HG03354 (cell line): ENCODE data around the gene ZNF823.
"Not testable (repeated sequence)": the region's sequence is repeated elsewhere in the genome, so short reads cannot be mapped to it uniquely, and the experiment has no call there.

Experiments used
- ATAC-seq: cut with Tn5 transposase; IDR thresholded peaks from one replicate; pipeline ENCODE4 v1.9.1; 2021; ENCODE audit warnings: mild to moderate bottlenecking; ENCODE audit not compliant: unreplicated experiment, poor library complexity, severe bottlenecking

ZNF823 gene

DNA sequence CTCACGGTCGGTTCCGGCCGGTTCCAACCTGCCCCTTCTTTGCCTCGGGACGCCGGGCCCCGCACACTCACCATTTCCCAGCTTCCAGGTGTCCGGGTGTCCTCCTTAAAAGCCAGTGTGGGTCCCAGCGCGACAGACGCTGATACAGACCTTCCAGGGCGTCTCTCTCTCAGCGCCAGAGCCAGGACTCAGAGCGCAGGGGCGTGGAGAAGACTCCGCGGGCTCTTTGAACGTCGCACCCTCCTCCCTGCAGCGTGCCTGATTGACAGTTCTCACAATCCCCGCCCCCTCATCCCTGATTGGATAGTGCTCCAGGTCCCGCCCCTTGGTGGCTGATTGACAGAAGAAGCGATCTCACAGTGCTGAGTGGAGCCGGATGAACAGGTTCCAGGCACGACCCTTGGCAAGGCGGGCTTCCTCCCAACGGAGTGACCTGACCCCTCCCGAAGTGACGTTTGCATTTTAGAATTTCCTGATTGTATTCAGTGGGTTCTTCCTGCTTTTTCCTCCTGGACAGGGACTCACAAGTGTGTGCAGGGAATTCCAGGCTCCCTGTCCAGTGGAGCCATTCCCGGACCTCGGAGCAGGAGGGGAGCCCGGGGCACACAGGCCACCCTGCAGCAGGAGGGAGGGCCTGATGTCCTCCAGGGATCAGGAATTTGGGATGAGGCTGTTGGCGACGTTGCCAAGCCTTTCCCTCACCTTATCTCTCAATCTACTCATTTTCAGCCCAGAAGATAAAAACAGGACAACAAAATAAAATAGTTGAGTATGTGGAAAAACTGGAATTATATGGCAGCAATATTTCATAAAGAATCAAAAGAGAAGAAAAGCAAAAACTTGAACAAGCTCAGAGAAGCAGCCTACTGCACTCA is at the start of gene ZNF823:
Gene ZNF823, minus strand, starts transcription at position 201 of the 875 bp plus-strand sequence. Its CDS starts 127 bp downstream, at position 74.
- peak; percentile 96 for ATAC-seq

DNA sequence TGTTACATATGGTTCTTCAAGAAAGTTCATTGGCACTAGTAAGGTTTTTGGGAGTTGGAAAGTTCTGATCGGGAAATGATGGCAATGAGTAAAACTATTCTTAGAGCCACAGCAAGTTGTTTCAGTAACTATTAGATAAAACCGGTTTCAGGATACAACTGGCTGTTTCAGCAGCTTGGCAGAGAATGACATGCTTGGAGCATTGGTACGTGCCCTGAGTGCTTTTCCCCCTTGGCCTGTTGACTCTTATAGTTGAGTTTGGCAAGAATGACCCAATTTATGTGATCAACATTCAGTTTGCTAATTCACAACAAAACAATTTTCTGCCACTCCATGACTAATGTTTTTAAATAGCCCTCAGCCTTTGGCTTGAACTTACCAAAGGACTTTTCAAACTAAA is 48.8 kb upstream of the ZNF823 start:
- no peak for ATAC-seq

DNA sequence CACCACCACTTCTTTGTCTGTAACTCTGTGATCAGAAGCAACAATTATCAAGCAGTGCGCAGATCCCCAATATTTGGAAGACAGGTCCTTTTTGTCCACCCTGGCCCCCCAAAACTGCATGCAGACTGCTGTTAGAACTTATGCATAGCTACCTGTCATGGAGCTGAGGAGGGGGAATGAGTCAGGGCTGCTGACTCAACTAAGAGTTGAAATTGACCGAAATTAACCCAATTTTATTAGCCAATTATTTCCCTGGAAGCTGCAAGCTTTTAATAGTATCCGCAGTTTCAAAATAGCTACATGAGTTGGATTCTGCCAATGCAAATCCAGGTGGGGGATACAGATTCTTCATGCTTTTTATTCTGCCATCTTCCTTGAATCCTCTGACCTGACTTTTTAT is 45.6 kb upstream of the ZNF823 start:
- ATAC-seq = no peak

DNA sequence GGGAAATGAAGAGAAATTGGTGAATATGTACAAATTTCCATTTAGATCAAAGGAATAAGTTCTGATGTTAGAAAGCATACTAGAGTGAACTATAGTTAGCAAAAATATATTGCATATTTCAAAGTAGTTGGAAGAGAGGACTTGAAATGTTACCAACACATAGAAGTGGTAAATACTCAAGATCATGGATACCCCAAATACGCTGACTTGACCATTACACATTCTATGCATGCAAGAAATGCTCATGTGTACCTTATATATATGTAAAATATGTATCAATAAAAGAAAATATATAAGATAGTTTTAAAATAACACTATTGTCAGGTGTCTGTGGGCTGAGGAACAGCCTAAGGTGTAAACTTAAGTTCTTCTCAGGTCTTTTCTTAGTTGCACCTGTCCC is 45.0 kb upstream of the ZNF823 start:
- no peak for ATAC-seq

DNA sequence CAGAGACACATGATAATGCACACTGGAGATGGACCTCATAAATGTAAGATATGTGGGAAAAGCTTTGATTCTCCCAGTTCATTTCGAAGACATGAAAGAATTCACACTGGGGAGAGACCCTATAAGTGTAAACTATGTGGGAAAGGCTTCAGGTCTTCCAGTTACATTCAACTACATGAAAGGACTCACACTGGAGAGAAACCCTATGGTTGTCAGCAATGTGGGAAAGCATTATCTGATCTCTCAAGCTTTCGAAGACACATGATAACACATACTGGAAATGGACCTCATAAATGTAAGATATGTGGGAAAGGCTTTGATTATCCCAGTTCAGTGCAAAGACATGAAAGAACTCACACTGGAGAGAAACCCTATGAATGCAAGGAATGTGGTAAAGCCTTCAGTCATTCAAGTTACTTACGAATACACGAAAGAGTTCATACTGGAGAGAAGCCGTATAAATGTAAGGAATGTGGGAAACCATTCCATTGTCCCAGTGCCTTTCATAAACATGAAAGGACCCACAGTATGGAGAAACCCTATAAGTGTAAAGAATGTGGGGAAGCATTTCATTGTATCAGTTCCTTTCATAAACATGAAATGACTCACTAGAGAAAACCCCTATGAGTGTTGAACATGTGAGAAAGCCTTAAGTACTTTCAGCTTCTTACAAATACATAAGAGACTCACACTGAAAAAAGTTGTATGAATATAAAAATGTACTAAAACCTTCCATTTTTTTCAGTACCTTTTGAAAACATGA is 42.7 kb upstream of the ZNF823 start:
- no peak for ATAC-seq

DNA sequence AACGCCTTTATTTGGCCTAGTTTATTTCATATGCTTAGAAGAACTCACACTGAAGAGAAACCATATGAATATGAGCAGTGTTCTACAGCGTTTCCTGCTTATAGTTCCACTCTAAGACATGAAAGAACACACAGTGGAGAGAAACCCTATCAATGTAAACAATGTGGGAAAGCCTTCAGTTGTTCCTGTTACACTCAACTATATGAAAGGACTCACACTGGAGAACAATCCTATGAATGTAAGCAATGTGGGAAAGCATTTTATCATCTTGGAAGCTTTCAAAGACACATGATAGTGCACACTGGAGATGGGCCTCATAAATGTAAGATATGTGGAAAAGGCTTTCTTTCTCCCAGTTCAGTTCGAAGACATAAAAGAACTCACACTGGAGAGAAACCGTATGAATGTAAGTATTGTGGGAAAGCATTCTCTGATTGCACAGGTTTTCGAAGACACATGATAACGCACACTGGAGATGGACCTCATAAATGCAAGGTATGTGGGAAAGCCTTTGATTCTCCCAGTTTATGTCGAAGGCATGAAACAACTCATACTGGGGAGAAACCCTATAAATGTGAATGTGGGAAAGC is 41.8 kb upstream of the ZNF823 start:
- no peak for ATAC-seq

DNA sequence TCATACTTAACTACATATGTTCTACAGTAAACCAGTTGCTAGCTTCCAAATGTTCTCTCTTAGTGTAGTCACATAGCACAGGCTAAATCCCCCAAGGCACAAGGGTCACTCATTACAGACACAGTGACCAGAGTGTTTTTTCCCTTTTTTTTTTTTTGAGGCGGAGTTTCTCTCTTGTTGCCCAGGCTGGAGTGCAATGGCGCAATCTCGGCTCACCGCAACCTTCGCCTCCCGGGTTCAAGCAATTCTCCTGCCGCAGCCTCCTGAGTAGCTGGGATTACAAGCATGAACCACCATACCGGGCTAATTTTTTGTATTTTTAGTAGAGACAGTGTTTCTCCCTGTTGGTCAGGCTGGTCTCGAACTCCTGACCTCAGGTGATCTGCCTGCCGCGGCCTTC is 37.9 kb upstream of the ZNF823 start:
- not testable (repeated sequence) for ATAC-seq

DNA sequence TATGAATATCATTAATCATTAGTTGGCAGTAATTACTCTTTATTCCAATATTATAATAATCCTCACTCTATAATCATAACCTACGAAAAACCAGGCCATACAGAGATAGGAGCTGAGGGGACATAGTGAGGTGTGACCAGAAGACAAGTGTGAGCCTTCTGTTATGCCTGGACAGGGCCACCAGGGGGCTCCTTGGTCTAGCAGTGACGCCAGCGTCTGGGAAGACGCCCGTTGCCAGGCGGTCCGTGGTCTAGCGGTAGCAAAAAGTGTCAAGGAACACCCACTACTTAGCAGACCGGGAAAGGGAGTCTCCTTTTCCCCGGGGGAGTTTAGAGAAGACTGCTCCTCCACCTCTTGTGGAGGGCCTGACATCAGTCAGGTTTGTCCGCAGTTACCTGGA is 32.8 kb upstream of the ZNF823 start:
- not testable (repeated sequence) for ATAC-seq

DNA sequence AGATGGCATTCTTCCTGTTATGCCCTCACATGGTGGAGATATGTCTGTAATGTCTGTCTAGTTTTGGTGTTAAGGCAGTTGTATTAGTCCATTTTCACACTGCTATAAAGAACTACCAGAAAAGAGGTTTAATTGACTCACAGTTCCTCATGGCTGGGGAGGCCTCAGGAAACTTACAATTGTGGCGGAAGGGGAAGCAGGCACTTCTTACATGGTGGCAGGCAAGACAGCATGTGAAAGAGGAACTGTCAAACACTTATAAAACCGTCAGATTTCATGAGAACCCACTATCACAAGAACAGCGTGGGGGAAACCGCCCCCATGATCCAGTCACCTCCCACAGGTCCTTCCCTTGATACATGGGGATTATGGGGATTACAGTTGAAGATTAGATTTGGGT is 31.2 kb upstream of the ZNF823 start:
- no peak for ATAC-seq

DNA sequence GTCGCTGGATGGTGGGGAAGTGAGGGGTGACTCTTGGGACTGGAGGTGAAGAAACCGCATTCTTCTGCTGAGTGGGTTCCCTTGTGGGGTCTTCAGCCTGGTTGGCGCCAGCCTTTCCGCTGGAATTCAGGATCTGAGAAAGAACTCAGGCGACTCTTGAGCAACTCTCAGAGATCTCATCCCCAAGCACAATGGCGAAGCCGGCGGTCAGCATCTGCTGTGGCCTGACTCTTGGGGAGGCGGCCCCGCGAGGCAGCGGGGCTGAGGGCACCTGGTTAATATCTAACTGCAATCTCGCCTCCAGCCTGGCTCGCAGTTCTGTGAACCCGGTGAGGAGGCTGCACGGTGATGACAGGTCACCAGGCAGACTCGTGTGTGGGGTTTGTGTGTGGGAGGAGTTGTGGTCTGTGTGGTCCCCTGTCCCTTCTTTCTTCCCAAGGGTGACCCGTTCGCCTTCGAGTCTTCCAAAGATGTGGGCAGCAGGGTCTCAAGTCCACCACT is 28.9 kb upstream of the ZNF823 start:
- ATAC-seq = peak; percentile 45

DNA sequence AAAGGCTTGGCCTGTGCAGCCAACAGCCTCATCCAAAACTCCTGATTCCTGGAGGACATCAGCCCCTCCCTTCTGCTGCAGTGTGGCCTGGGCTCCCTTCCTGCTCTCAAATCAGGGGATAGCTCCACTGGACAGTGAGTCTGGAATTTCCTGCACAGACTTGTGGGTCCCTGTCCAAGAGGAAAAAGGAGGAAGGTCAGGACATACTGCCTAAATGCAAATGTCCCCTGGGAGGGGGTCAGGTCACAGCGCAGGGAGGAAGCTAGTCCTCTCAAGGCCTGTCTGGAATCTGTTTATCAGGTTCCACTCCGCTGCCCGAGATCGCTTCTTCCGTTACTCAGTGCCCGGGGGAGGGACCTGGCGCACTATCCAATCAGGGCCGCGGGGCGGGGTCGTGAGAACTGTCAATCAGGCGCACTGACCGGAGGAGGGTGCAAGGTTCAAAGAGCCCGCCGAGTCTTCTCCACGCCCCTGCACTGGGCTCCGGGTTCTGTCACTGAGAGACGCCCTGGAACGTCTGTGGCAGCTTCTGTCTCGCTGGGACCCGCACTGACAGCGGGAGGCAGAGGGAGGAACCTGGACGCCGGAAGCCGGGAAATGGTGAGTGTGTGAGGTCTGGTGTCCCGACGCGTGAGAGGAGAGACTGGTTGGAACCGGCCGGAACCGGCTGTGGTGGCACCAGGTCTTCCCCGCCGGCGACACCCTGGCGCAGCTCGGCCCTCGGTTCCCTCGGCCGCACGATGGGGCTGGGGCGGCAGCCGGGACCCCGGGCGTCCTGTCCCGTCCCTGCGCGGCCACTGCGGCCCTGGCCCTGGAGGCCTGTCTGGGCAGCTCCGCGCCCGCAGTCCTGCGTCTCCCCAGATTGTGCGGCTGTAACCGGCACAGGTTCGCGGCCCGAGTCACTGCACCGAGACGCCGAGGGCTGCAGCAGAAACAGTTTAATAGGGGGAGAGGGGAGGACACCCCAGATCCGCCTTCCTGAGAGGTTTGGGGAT is 28.1 kb upstream of the ZNF823 start, which contains the start of gene ZNF441:
Gene ZNF441, plus strand, starts transcription at position 404 of the 995 bp plus-strand sequence. Its CDS starts 194 bp downstream, at position 598.
- peak; percentile 92 for ATAC-seq

DNA sequence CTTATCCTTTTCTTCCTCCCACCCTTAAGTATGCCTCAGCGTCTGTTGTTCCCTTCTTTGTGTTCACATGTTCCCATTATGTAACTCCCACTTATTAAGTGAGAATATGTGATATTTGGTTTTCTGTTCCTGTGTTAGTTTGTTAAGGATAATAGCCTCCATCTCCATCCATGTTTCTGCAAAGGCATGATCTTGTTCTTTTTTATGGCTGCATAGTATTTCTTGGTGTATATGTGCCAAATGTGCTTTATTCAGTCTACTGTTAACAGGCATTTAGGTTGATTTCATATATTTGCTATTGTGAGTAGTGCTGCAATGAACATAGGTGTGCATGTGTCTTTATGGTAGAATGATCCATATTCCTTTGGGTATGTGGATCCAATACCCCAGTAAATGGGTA is 24.9 kb upstream of the ZNF823 start:
- ATAC-seq = no peak

DNA sequence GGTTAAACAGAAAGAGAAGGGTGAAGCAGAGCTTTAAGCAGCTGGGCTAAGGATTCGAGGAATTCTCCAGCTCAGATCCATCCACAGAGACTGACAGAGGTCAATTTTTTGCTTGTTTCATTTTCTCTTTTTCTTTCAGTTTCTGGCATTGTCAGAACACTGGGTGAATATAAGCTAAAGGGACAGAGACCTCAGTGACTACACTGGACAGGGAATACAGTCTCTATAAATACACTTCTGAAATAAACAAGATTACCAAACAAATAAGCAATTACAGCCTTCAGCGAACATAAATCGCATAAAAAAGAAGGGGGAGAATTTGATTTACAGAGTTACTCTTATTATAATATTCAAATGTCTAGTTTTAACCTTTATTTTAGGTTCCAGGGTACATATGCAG is 24.4 kb upstream of the ZNF823 start:
- no peak for ATAC-seq

DNA sequence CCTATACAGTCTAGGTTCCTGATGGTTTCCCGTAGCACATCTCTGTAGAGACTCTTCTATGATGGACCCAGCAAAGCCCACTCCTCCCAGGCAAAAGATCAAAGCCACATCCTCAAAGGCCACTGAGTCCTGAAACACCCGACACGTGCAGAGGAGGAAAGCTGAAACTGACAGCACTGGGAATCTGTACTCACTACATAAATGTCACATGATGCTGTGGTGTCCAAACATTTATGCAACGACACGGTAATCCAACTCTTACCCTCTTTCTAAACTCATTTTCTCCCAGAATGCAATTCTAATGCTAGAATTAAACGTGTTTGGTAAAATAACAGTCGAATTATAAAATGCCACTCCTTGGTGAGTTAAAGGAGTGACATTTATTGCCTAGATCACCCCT is 21.1 kb upstream of the ZNF823 start:
- ATAC-seq = no peak

DNA sequence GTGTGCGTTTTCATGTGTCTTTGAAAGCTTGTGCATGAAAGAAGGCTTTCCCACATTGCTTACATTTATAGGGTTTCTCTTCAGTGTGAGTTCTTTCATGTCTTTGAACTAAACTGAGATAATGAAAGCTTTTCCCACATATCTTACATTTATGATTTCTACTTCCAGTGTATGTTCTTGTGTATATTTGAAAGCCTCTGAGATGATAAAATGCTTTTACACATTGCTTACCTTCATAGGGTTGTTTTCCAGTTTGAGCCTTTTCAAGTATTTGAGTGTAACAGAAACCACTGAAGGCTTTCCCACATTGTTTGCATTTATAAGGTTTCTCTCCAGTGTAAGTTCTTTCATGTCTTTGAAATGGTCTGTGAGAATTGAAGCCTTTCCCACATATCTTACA is 18.2 kb upstream of the ZNF823 start:
- no peak for ATAC-seq

DNA sequence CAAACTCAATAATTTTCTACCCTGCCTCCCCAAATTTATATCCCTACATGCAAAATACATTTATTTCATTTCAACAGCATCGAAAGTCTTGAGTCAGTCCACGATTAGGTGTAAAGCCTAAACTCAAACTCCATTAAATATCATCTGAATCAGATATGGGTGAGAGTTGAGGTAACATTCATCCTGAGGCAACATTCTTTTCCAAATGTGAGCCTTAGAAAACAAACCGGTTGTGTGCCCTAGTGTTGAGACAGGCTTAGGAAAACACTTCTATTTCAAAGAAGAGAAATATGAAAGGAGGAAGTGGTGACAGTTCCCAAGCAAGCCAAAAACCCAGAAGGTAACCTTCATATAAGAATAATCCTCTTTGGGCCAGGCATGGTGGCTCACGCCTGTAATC is 15.9 kb upstream of the ZNF823 start:
- no peak for ATAC-seq

DNA sequence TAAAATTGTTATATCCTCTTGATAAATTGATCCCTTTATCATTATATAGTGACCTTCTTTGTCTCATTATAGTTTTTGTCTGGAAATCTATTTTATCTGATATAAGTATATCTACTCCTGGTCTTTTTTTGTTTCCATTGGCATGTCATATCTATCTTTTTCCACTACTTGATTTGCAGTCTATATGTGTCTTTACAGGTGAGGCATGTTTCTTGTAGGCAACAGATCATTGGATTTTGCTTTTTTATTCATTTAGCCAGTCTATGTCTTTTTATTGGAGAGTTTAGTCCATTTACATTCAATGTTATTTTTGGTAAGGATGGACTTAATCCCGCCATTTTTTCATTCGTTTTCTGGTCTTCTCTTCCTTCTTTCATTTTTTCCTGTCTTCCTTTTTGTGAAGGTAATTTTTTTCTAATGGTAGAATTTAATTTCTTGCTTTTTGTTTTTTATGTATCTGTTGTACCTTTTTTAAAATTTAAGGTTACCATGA is 13.5 kb upstream of the ZNF823 start:
- no peak for ATAC-seq

DNA sequence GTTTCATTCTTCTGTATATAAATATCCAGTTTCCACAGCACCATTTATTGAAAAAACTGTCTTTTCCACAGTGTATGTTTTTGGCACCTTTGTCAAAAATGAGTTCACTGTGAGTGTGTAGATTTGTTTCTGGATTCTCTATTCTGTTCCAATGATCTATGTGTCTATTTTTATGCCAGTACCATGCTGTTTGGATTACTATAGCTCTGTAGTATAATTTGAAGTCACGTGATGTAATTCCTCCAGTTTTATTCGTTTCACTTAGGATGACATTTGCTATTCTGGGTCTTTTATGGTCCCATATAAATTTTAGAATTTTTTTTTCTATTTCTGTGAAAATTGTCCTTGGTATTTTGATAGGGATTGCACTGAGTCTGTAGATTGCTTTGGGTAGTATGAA is 11.0 kb upstream of the ZNF823 start:
- no peak for ATAC-seq

DNA sequence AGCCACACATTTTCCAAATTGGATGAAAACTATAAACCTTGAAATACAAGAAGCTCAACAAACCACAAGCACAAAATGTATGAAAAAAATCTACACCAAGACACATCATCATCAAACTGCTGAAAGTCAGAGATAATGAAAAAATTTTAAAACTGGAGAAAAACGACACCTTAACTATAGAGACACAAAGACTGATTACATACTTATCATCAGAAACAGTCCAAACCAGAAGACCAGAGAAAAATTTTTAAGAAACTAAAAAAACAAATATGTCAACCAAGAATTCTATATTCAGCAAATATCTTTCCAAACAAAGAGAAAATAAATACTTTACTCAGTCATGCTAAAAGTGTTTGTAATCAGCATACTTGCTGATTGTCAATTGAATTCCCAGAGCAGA is 8.5 kb upstream of the ZNF823 start:
- ATAC-seq = no peak
